Neural progenitor cell (in vitro differentiated cells): ENCODE data around the gene SMAD6. TPM values are rescaled to one million over a fixed set of nuclear protein-coding genes. Genes with fewer than 3 reads are reported as not detected.

Experiments
- DNase-seq: peaks from one replicate; pipeline ENCODE4 v3.0.0-alpha.2; 2016; ENCODE audit warnings: low spot score
- H2AFZ ChIP-seq: fragments of 200-600 bp; sonication (generic); replicated peaks from 2 replicates; pipeline ENCODE4 v1.6.1; 2016; ENCODE audit warnings: antibody characterized with exemption
- H3F3A ChIP-seq: fragments of 200-600 bp; sonication (generic); 2 replicates; pipeline ENCODE4 v1.6.1; 2016; ENCODE audit warnings: antibody characterized with exemption, low read depth
- H3K27ac ChIP-seq: fragments of 200-600 bp; sonication (generic); 2 replicates; pipeline ENCODE4 v1.5.1; 2016; ENCODE audit warnings: mild to moderate bottlenecking
- H3K27me3 ChIP-seq: fragments of 200-600 bp; sonication (generic); 2 replicates; pipeline ENCODE4 v1.6.1; 2016; ENCODE audit warnings: mild to moderate bottlenecking, moderate library complexity
- H3K36me3 ChIP-seq: fragments of 200-600 bp; sonication (generic); 2 replicates; pipeline ENCODE4 v1.5.1; 2016
- H3K4me1 ChIP-seq: fragments of 200-600 bp; sonication (generic); 2 replicates; pipeline ENCODE4 v1.6.1; 2016; ENCODE audit warnings: mixed run types
- H3K4me2 ChIP-seq: fragments of 200-600 bp; sonication (generic); 2 replicates; pipeline ENCODE4 v1.6.1; 2016
- H3K4me3 ChIP-seq: fragments of 200-600 bp; sonication (generic); 2 replicates; pipeline ENCODE4 v1.5.1; 2016
- H3K79me2 ChIP-seq: fragments of 200-600 bp; sonication (generic); 2 replicates; pipeline ENCODE4 v1.6.1; 2016; ENCODE audit warnings: low read depth
- H3K9ac ChIP-seq: fragments of 200-600 bp; sonication (generic); 2 replicates; pipeline ENCODE4 v1.6.1; 2016
- H3K9me3 ChIP-seq: fragments of 200-600 bp; sonication (generic); 2 replicates; pipeline ENCODE4 v1.5.1; 2016; ENCODE audit warnings: low read depth
- H4K20me1 ChIP-seq: fragments of 200-600 bp; sonication (generic); 2 replicates; pipeline ENCODE4 v1.6.1; 2016; ENCODE audit warnings: low read depth
- H3K27ac Mint-ChIP-seq: 3 replicates; pipeline ENCODE4 v1.8.0; 2021; ENCODE audit warnings: mixed read lengths
- H3K27me3 Mint-ChIP-seq: 2 replicates; pipeline ENCODE4 v1.8.0; 2022; ENCODE audit warnings: low read depth, mild to moderate bottlenecking, inconsistent platforms, moderate library complexity, mixed read lengths; ENCODE audit not compliant: insufficient read depth
- H3K36me3 Mint-ChIP-seq: 3 replicates; pipeline ENCODE4 v1.8.0; 2021; ENCODE audit warnings: mixed read lengths
- H3K4me1 Mint-ChIP-seq: 3 replicates; pipeline ENCODE4 v1.8.0; 2021; ENCODE audit warnings: mixed read lengths
- H3K4me3 Mint-ChIP-seq: 3 replicates; pipeline ENCODE4 v1.8.0; 2021; ENCODE audit warnings: mild to moderate bottlenecking, moderate library complexity, mixed read lengths
- H3K9me3 Mint-ChIP-seq: 3 replicates; pipeline ENCODE4 v1.8.0; 2020; ENCODE audit warnings: mixed read lengths
- EZH2 ChIP-seq: fragments of 200-600 bp; sonication (generic); IDR thresholded peaks from 2 replicates; pipeline ENCODE4 v1.6.1; 2017; ENCODE audit warnings: antibody characterized with exemption, mild to moderate bottlenecking, moderate library complexity
- EZH2phosphoT487 ChIP-seq: fragments of 200-600 bp; sonication (generic); IDR thresholded peaks from 2 replicates; pipeline ENCODE4 v1.6.1; 2017; ENCODE audit warnings: antibody characterized with exemption
- total RNA-seq: library from RNA; depleted of rRNA; stranded (reverse); fragments of >200 nt; gene quantifications from 2 replicates; pipeline ENCODE4 v1.2.3, GENCODE V29; 2015; ENCODE audit warnings: low replicate concordance
- TF ChIP-seq, protein P1 (sequence below): fragments of 200-600 bp; sonication (generic); IDR thresholded peaks from 2 replicates; pipeline ENCODE4 v1.5.1; 2017; ENCODE audit warnings: antibody characterized with exemption, mild to moderate bottlenecking

SMAD6 gene
- total RNA-seq, 1 donor from 2014 or later: 3.4 TPM

DNA sequence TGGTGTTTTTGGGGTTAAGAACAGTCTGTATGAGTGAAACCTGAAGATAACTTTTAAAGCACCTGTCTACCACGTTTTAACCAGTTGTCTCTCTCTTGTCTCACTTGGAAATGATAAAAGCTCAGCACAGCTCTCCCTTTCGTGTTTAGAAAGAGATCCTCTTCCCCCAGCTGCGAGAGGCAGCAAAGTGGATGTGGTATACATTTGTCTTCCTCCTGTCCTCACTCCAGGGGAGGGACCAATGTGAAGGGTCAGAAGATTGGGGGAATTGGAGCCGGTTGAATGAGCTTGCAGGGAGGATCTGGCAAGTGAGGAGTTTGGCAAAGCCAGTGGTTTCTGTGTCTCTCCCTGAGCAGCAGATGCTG is 14.6 kb downstream of the SMAD6 start:
- H2AFZ ChIP-seq: no peak overlapping the region
- TF ChIP-seq EZH2 (no peak), EZH2phosphoT487 (no peak)
- TF ChIP-seq, protein P1, sequence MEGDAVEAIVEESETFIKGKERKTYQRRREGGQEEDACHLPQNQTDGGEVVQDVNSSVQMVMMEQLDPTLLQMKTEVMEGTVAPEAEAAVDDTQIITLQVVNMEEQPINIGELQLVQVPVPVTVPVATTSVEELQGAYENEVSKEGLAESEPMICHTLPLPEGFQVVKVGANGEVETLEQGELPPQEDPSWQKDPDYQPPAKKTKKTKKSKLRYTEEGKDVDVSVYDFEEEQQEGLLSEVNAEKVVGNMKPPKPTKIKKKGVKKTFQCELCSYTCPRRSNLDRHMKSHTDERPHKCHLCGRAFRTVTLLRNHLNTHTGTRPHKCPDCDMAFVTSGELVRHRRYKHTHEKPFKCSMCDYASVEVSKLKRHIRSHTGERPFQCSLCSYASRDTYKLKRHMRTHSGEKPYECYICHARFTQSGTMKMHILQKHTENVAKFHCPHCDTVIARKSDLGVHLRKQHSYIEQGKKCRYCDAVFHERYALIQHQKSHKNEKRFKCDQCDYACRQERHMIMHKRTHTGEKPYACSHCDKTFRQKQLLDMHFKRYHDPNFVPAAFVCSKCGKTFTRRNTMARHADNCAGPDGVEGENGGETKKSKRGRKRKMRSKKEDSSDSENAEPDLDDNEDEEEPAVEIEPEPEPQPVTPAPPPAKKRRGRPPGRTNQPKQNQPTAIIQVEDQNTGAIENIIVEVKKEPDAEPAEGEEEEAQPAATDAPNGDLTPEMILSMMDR: no peak
- H3K4me2 ChIP-seq: no peak overlapping the region
- H3K4me3 Mint-ChIP-seq: no peak overlapping the region
- peaks cover 34% of the 10 kb centered on the region for H3K4me1 ChIP-seq
- H4K20me1 ChIP-seq: peaks cover 5% of the 10 kb centered on the region
- no peaks in the 10 kb centered on the region for H3K27me3 ChIP-seq
- no peak overlapping the region for H3K9ac ChIP-seq
- no peaks in the 10 kb centered on the region for H3K36me3 ChIP-seq
- H3K27me3 Mint-ChIP-seq: no peaks in the 10 kb centered on the region
- H3K36me3 Mint-ChIP-seq: peaks cover 17% of the 10 kb centered on the region
- no peak overlapping the region for H3K27ac ChIP-seq
- H3F3A ChIP-seq: peaks cover 21% of the 10 kb centered on the region
- H3K27ac Mint-ChIP-seq: no peak overlapping the region
- no peaks in the 10 kb centered on the region for H3K9me3 Mint-ChIP-seq
- peaks cover 42% of the 10 kb centered on the region for H3K4me1 Mint-ChIP-seq
- no peak for DNase-seq
- no peak overlapping the region for H3K4me3 ChIP-seq
- no peaks in the 10 kb centered on the region for H3K9me3 ChIP-seq
- no peaks in the 10 kb centered on the region for H3K79me2 ChIP-seq

DNA sequence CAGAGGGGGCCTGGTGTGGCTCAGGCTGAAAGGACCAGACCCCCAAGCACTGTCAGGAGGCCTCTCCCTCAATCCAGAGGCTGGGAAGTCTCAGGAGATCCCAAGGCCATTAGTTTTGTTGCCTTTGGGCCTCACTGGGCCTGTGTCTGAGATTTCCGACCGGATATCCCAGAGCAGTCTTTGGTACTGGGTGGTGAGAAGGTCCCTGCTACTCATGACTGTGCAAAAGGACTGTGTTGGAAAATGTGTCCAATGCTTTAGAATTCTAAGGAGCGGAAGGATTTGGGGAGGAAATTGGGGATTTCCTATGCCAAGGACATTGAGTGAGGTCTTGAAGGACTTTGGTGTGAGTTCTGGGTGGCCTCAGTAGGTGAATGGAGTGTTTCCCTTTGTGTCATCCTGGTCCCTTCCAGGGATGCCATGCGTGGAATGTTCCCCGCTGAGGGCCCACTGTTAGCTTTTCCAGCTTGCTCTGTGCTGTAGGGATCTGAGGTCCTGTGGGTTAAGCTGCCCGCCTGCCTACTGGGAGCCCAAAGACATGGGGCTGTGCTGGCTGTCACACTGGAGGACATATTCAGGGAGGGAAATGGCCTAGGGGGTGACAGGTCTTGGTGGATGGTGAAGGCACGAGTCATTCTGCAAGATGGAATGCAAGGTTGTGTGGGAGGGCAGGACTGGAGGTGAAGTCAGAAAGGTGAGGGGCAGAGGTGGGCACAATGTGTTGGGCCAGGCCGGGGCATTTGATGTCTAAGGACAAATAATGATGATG is 16.4 kb downstream of the SMAD6 start:
- Histone ChIP-seq H2AFZ (no peak overlapping the region), H3K4me3 (no peak overlapping the region), H3K4me2 (no peak overlapping the region), H3K27me3 (no peaks in the 10 kb centered on the region), H3K79me2 (no peaks in the 10 kb centered on the region), H3K9me3 (no peaks in the 10 kb centered on the region), H3K27ac (no peak overlapping the region), H3F3A (peaks cover 21% of the 10 kb centered on the region), H4K20me1 (peaks cover 5% of the 10 kb centered on the region), H3K36me3 (no peaks in the 10 kb centered on the region), H3K4me1 (peaks cover 30% of the 10 kb centered on the region), H3K9ac (no peak overlapping the region)
- Mint-ChIP-seq H3K4me1 (peaks cover 41% of the 10 kb centered on the region), H3K36me3 (peaks cover 17% of the 10 kb centered on the region), H3K9me3 (no peaks in the 10 kb centered on the region), H3K4me3 (no peak overlapping the region), H3K27ac (no peak overlapping the region), H3K27me3 (no peaks in the 10 kb centered on the region)
- TF ChIP-seq EZH2 (no peak), EZH2phosphoT487 (no peak)
- TF ChIP-seq, protein P1: no peak
- peak; percentile 28 for DNase-seq

DNA sequence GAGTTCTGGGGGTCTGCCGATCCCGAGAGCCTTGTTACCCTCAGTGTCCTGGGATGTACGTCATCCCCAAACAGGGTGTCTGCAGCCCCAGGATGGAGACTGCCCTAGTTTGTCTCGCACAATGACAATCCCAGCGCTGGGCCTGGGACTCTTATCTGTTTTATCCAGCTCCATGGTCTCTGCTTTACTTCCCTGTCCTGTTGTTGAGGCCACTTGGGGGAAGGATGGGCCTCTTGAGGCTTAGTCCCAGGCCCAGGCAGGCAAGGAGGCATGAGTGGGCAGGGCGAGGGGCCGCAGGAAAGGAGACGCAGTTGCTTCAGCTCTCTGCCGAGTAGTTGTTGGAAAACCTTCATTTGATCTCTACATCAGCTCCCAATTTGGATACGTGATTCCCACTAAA is 17.4 kb downstream of the SMAD6 start:
- Mint-ChIP-seq H3K27me3 (no peaks in the 10 kb centered on the region), H3K36me3 (peaks cover 17% of the 10 kb centered on the region), H3K27ac (peak overlapping the region; percentile 36), H3K4me3 (no peak overlapping the region), H3K9me3 (no peaks in the 10 kb centered on the region), H3K4me1 (peaks cover 36% of the 10 kb centered on the region)
- Histone ChIP-seq H3K27ac (no peak overlapping the region), H3K79me2 (no peaks in the 10 kb centered on the region), H3F3A (peaks cover 19% of the 10 kb centered on the region), H2AFZ (no peak overlapping the region), H3K9me3 (no peaks in the 10 kb centered on the region), H3K9ac (no peak overlapping the region), H3K4me3 (no peak overlapping the region), H3K36me3 (no peaks in the 10 kb centered on the region), H3K4me2 (no peak overlapping the region), H3K4me1 (peaks cover 27% of the 10 kb centered on the region), H4K20me1 (peaks cover 11% of the 10 kb centered on the region), H3K27me3 (no peaks in the 10 kb centered on the region)
- TF ChIP-seq, protein P1: no peak
- TF ChIP-seq EZH2phosphoT487 (no peak), EZH2 (no peak)
- DNase-seq: no peak
